Smooth muscle cell (in vitro differentiated cells): ENCODE results near the gene SLC25A18. TPM values are rescaled to one million over a fixed set of nuclear protein-coding genes. Genes with fewer than 3 reads are reported as not detected.

Experiments
- DNase-seq: peaks from one replicate; lab custom pipeline; 2025; ENCODE audit not compliant: unreplicated experiment; lab: John Stamatoyannopoulos, UW
- H2AFZ ChIP-seq: fragments of 200-600 bp; sonication (generic); 2 replicates; pipeline ENCODE4 v1.6.0; 2016; ENCODE audit warnings: antibody characterized with exemption, low read depth, mild to moderate bottlenecking
- H3F3A ChIP-seq: fragments of 200-600 bp; sonication (generic); 2 replicates; pipeline ENCODE4 v1.6.0; 2017; ENCODE audit warnings: antibody characterized with exemption, low read depth
- H3K27ac ChIP-seq: fragments of 200-600 bp; sonication (generic); 2 replicates; pipeline ENCODE4 v1.5.1; 2016; ENCODE audit warnings: low read depth, mild to moderate bottlenecking
- H3K27me3 ChIP-seq: fragments of 200-600 bp; sonication (generic); 2 replicates; pipeline ENCODE4 v1.6.1; 2016; ENCODE audit warnings: low read depth, mild to moderate bottlenecking
- H3K36me3 ChIP-seq: fragments of 200-600 bp; sonication (generic); 2 replicates; pipeline ENCODE4 v1.5.1; 2016; ENCODE audit warnings: low read depth
- H3K4me1 ChIP-seq: fragments of 200-600 bp; sonication (generic); 2 replicates; pipeline ENCODE4 v1.5.1; 2016; ENCODE audit warnings: low read depth
- H3K4me2 ChIP-seq: fragments of 200-600 bp; sonication (generic); 2 replicates; pipeline ENCODE4 v1.6.0; 2016; ENCODE audit warnings: mild to moderate bottlenecking
- H3K4me3 ChIP-seq: fragments of 200-600 bp; sonication (generic); 2 replicates; pipeline ENCODE4 v1.5.1; 2016; ENCODE audit warnings: mild to moderate bottlenecking
- H3K79me2 ChIP-seq: fragments of 200-600 bp; sonication (generic); 2 replicates; pipeline ENCODE4 v1.6.0; 2016; ENCODE audit warnings: low read depth, mild to moderate bottlenecking
- H3K9ac ChIP-seq: fragments of 200-600 bp; sonication (generic); 2 replicates; pipeline ENCODE4 v1.6.0; 2016; ENCODE audit warnings: low read depth
- H3K9me3 ChIP-seq: fragments of 200-600 bp; sonication (generic); replicated peaks from 2 replicates; pipeline ENCODE4 v1.5.1; 2016; ENCODE audit warnings: low read depth
- H4K20me1 ChIP-seq: fragments of 200-600 bp; sonication (generic); 2 replicates; pipeline ENCODE4 v1.6.0; 2016; ENCODE audit warnings: low read depth
- CTCF ChIP-seq: fragments of 200-600 bp; sonication (generic); IDR thresholded peaks from 2 replicates; pipeline ENCODE4 v1.5.1; 2017; ENCODE audit warnings: borderline replicate concordance, mild to moderate bottlenecking, antibody characterized with exemption; ENCODE audit not compliant: insufficient read depth, poor library complexity, severe bottlenecking
- WGBS: methylation state at CpG from one replicate; pipeline ENCODE4 v1.1.7; 2016; ENCODE audit warnings: low lambda C conversion rate; 5-methylcytosine and 5-hydroxymethylcytosine counted together
- polyA plus RNA-seq: library from polyadenylated mRNA; unstranded; fragments of >200 nt; fragmentation: Nextera tagmentation; extraction: Ambion mirVana; gene quantifications from 2 replicates; pipeline ENCODE4 v1.2.1, GENCODE V29; 2016
- total RNA-seq: library from RNA; depleted of rRNA; stranded (reverse); fragments of >200 nt; gene quantifications from 2 replicates; pipeline ENCODE4 v1.2.3, GENCODE V29; 2014

SLC25A18 gene
- total and polyA plus RNA-seq, 2 experiments from 2014 or later, result 0.06 to 0.31 TPM

- H3K27ac ChIP-seq, result no peak overlapping the region
- no peak overlapping the region for H3K4me3 ChIP-seq
- H3F3A ChIP-seq, result no peaks in the 10 kb centered on the region
- H4K20me1 ChIP-seq, result no peaks in the 10 kb centered on the region
- no peak overlapping the region for H3K9ac ChIP-seq
- DNase-seq, result no peak
- H3K4me2 ChIP-seq, result no peak overlapping the region
- no peaks in the 10 kb centered on the region for H3K79me2 ChIP-seq
- no peaks in the 10 kb centered on the region for H3K27me3 ChIP-seq
- no peak overlapping the region for H2AFZ ChIP-seq
- WGBS, result 98% methylated on average over 10 of the region's 10 CpGs
- H3K4me1 ChIP-seq, result no peaks in the 10 kb centered on the region
- no peaks in the 10 kb centered on the region for H3K36me3 ChIP-seq
- no peak for TF ChIP-seq CTCF
- H3K9me3 ChIP-seq, result no peaks in the 10 kb centered on the region
These were observed 39.4 kb upstream of the SLC25A18 start for GRCh38 chr22:17523925-17524324.

GRCh38 chr22:17536269-17536668, 27.0 kb upstream of the SLC25A18 start:
- H3K27me3 ChIP-seq, result no peaks in the 10 kb centered on the region
- H3F3A ChIP-seq, result no peaks in the 10 kb centered on the region
- 97% methylated on average over 5 of the region's 5 CpGs for WGBS
- no peak overlapping the region for H3K9ac ChIP-seq
- H3K4me2 ChIP-seq, result no peak overlapping the region
- no peak overlapping the region for H3K27ac ChIP-seq
- no peak overlapping the region for H2AFZ ChIP-seq
- no peaks in the 10 kb centered on the region for H3K36me3 ChIP-seq
- no peak for DNase-seq
- H3K4me1 ChIP-seq, result no peaks in the 10 kb centered on the region
- H3K79me2 ChIP-seq, result no peaks in the 10 kb centered on the region
- no peaks in the 10 kb centered on the region for H4K20me1 ChIP-seq
- no peaks in the 10 kb centered on the region for H3K9me3 ChIP-seq
- no peak for TF ChIP-seq CTCF
- no peak overlapping the region for H3K4me3 ChIP-seq

GRCh38 chr22:17537155-17537554, 26.1 kb upstream of the SLC25A18 start:
- no peak overlapping the region for H3K4me3 ChIP-seq
- H3K36me3 ChIP-seq, result no peaks in the 10 kb centered on the region
- H4K20me1 ChIP-seq, result no peaks in the 10 kb centered on the region
- no peaks in the 10 kb centered on the region for H3K79me2 ChIP-seq
- H3K27me3 ChIP-seq, result no peaks in the 10 kb centered on the region
- no peak overlapping the region for H3K9ac ChIP-seq
- DNase-seq, result no peak
- no peaks in the 10 kb centered on the region for H3K9me3 ChIP-seq
- no peak overlapping the region for H3K4me2 ChIP-seq
- no peak overlapping the region for H3K27ac ChIP-seq
- no peak for TF ChIP-seq CTCF
- H2AFZ ChIP-seq, result no peak overlapping the region
- no peaks in the 10 kb centered on the region for H3K4me1 ChIP-seq
- 100% methylated on average over 2 of the region's 2 CpGs for WGBS
- no peaks in the 10 kb centered on the region for H3F3A ChIP-seq

- H3K79me2 ChIP-seq, result no peaks in the 10 kb centered on the region
- H3K4me1 ChIP-seq, result no peaks in the 10 kb centered on the region
- no peak overlapping the region for H3K4me3 ChIP-seq
- H3K27ac ChIP-seq, result no peak overlapping the region
- H3K27me3 ChIP-seq, result no peaks in the 10 kb centered on the region
- H3K36me3 ChIP-seq, result no peaks in the 10 kb centered on the region
- no peak for DNase-seq
- peak; percentile 4 for TF ChIP-seq CTCF
- no peaks in the 10 kb centered on the region for H4K20me1 ChIP-seq
- no peak overlapping the region for H3K9ac ChIP-seq
- H3K9me3 ChIP-seq, result no peaks in the 10 kb centered on the region
- no peaks in the 10 kb centered on the region for H3F3A ChIP-seq
- H2AFZ ChIP-seq, result no peak overlapping the region
- no peak overlapping the region for H3K4me2 ChIP-seq
- 86% methylated on average over 15 of the region's 15 CpGs for WGBS
These were observed 22.8 kb upstream of the SLC25A18 start for GRCh38 chr22:17540481-17540880.
